GM12865 (cell line): Measurements from ENCODE around the gene CPEB3.

ENCODE experiments used
- DNase-seq: peaks from one replicate; pipeline ENCODE4 v3.0.0; 2010; ENCODE audit warnings: low read depth
- H3K4me3 ChIP-seq: 2 replicates; pipeline ENCODE4 v1.5.1; 2011; ENCODE audit warnings: mild to moderate bottlenecking, low read depth, low read length, control low read depth
- TF ChIP-seq, protein P1 (sequence below): IDR thresholded peaks from 2 replicates; pipeline ENCODE4 v1.5.1; 2011; ENCODE audit warnings: low read length, control low read depth, low read depth, inconsistent platforms; ENCODE audit not compliant: insufficient read depth; ENCODE audit errors: missing control alignments

CPEB3 gene

GRCh38 chr10:92081641-92082040 is 209.2 kb downstream of the CPEB3 start:
- TF ChIP-seq, protein P1, sequence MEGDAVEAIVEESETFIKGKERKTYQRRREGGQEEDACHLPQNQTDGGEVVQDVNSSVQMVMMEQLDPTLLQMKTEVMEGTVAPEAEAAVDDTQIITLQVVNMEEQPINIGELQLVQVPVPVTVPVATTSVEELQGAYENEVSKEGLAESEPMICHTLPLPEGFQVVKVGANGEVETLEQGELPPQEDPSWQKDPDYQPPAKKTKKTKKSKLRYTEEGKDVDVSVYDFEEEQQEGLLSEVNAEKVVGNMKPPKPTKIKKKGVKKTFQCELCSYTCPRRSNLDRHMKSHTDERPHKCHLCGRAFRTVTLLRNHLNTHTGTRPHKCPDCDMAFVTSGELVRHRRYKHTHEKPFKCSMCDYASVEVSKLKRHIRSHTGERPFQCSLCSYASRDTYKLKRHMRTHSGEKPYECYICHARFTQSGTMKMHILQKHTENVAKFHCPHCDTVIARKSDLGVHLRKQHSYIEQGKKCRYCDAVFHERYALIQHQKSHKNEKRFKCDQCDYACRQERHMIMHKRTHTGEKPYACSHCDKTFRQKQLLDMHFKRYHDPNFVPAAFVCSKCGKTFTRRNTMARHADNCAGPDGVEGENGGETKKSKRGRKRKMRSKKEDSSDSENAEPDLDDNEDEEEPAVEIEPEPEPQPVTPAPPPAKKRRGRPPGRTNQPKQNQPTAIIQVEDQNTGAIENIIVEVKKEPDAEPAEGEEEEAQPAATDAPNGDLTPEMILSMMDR, result no peak
- no peak for DNase-seq
- no peak overlapping the region for H3K4me3 ChIP-seq

GRCh38 chr10:92080244-92080643 is 210.6 kb downstream of the CPEB3 start:
- no peak for DNase-seq
- H3K4me3 ChIP-seq, result no peak overlapping the region
- TF ChIP-seq, protein P1, result no peak

GRCh38 chr10:92079003-92079402 is 211.9 kb downstream of the CPEB3 start:
- no peak for DNase-seq
- no peak overlapping the region for H3K4me3 ChIP-seq
- TF ChIP-seq, protein P1, result no peak

GRCh38 chr10:92076722-92077121 is 214.2 kb downstream of the CPEB3 start:
- TF ChIP-seq, protein P1, result no peak
- no peak for DNase-seq
- no peak overlapping the region for H3K4me3 ChIP-seq

GRCh38 chr10:92075829-92076228 is 215.0 kb downstream of the CPEB3 start:
- TF ChIP-seq, protein P1, result no peak
- DNase-seq, result no peak
- H3K4me3 ChIP-seq, result no peak overlapping the region

DNA sequence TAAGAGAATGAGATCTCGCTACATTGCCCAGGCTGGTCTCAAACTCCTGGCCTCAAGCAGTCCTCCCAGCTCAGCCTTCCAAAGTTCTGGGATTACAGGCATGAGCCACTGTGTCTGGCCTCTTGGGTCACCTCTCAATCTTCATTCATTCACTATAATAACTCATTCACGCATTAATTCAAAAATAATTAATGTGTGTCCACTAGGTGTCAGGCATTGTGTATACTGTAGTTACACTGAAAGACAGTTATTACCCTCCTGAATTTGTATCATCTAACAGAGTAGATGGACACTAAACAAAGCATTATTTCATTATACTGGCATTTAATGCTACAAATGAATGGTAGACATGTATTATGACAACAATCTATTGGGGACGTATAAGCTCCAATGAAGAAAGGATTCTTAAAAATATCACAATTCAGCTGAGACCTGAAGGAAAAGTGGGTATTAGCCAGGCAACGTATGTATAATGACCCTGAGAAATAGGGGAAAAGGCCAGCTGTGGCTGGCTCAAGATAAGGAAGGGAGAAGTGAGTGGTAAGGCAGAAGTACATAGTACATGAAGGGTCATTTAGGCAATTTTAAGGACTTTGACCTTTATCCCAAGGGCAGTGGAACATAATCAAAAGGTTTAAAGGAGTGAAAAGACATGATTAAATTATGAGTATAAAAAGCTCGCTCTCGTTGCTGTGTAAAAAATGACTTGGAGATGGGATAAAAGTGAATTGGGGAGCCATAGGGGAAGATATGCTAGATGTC is 216.6 kb downstream of the CPEB3 start:
- no peak overlapping the region for H3K4me3 ChIP-seq
- TF ChIP-seq, protein P1, result no peak
- peak; percentile 14 for DNase-seq

DNA sequence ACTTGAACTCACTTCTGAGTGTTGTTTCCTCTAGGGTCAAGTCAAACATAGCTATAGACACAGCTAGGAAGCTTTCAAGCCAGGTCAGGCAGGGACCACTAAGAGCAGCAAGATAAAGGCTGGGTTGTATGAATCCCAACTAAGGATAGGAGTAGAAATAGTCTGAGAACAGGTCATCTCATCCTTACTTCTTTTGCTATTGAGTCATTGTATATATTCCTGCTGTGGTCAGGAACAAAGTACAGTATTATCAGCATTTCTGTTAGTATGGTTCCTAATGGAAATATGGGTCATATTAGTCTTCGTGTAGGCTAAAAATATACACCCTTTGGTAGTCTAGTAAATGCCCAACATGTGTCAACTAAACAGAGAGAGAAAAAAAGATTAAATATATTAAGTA is 222.0 kb downstream of the CPEB3 start:
- DNase-seq, result no peak
- TF ChIP-seq, protein P1, result no peak
- no peak overlapping the region for H3K4me3 ChIP-seq
